ENCODE data around the gene NEIL1.

DNA sequence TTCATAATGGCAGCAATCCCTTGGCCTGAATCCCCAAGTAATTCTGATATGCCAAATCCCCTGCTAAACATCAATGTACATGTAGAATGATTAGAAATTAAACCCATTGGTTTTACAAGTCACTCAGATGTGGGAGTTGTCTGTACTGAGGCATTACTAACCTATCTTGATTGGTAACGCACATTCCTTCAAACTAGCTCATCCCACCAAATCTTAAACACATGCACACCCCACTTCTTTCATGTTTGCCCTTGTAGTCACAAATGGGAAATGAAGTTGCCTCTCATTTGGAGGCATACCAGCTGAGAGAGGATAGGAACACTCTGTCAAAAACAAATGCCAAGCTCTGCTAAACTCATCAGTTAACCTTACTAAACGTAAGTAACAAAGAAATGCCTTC is 50.7 kb downstream of the NEIL1 start:
- TF ChIP-seq, protein P1, sequence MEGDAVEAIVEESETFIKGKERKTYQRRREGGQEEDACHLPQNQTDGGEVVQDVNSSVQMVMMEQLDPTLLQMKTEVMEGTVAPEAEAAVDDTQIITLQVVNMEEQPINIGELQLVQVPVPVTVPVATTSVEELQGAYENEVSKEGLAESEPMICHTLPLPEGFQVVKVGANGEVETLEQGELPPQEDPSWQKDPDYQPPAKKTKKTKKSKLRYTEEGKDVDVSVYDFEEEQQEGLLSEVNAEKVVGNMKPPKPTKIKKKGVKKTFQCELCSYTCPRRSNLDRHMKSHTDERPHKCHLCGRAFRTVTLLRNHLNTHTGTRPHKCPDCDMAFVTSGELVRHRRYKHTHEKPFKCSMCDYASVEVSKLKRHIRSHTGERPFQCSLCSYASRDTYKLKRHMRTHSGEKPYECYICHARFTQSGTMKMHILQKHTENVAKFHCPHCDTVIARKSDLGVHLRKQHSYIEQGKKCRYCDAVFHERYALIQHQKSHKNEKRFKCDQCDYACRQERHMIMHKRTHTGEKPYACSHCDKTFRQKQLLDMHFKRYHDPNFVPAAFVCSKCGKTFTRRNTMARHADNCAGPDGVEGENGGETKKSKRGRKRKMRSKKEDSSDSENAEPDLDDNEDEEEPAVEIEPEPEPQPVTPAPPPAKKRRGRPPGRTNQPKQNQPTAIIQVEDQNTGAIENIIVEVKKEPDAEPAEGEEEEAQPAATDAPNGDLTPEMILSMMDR (IDR thresholded peaks at IDR 0.05), result no peak
- TF ChIP-seq, protein P2, sequence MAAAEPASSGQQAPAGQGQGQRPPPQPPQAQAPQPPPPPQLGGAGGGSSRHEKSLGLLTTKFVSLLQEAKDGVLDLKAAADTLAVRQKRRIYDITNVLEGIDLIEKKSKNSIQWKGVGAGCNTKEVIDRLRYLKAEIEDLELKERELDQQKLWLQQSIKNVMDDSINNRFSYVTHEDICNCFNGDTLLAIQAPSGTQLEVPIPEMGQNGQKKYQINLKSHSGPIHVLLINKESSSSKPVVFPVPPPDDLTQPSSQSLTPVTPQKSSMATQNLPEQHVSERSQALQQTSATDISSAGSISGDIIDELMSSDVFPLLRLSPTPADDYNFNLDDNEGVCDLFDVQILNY (CRISPR knock-in tag; IDR thresholded peaks at IDR 0.05), result no peak
- TF ChIP-seq, protein P3, sequence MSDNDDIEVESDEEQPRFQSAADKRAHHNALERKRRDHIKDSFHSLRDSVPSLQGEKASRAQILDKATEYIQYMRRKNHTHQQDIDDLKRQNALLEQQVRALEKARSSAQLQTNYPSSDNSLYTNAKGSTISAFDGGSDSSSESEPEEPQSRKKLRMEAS (CRISPR knock-in tag; IDR thresholded peaks at IDR 0.05), result no peak
- TF ChIP-seq RELA (CRISPR knock-in tag; IDR thresholded peaks at IDR 0.05; ENCODE audit: borderline replicate concordance) (no peak), ESRRA (CRISPR knock-in tag; IDR thresholded peaks at IDR 0.05; ENCODE audit: borderline replicate concordance) (no peak)
- TF ChIP-seq, protein P4, sequence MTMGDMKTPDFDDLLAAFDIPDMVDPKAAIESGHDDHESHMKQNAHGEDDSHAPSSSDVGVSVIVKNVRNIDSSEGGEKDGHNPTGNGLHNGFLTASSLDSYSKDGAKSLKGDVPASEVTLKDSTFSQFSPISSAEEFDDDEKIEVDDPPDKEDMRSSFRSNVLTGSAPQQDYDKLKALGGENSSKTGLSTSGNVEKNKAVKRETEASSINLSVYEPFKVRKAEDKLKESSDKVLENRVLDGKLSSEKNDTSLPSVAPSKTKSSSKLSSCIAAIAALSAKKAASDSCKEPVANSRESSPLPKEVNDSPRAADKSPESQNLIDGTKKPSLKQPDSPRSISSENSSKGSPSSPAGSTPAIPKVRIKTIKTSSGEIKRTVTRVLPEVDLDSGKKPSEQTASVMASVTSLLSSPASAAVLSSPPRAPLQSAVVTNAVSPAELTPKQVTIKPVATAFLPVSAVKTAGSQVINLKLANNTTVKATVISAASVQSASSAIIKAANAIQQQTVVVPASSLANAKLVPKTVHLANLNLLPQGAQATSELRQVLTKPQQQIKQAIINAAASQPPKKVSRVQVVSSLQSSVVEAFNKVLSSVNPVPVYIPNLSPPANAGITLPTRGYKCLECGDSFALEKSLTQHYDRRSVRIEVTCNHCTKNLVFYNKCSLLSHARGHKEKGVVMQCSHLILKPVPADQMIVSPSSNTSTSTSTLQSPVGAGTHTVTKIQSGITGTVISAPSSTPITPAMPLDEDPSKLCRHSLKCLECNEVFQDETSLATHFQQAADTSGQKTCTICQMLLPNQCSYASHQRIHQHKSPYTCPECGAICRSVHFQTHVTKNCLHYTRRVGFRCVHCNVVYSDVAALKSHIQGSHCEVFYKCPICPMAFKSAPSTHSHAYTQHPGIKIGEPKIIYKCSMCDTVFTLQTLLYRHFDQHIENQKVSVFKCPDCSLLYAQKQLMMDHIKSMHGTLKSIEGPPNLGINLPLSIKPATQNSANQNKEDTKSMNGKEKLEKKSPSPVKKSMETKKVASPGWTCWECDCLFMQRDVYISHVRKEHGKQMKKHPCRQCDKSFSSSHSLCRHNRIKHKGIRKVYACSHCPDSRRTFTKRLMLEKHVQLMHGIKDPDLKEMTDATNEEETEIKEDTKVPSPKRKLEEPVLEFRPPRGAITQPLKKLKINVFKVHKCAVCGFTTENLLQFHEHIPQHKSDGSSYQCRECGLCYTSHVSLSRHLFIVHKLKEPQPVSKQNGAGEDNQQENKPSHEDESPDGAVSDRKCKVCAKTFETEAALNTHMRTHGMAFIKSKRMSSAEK (CRISPR knock-in tag; IDR thresholded peaks at IDR 0.05; ENCODE audit: borderline replicate concordance), result no peak
